GM23338 (cell line): ENCODE measurements around the gene LRP1B. TPM values are rescaled to one million over a fixed set of nuclear protein-coding genes. Genes with fewer than 3 reads are reported as not detected.

ENCODE experiments used
- ATAC-seq: fragments of 200-7000 bp; cut with Tn5 transposase; 3 replicates; pipeline ENCODE4 v1.9.1; 2020
- DNase-seq: peaks from one replicate; pipeline ENCODE4 v3.0.0-alpha.2; 2015; ENCODE audit warnings: low spot score
- H2AFZ ChIP-seq: fragments of 200-600 bp; sonication (generic); 2 replicates; pipeline ENCODE4 v1.8.0; 2016; ENCODE audit warnings: antibody characterized with exemption, mild to moderate bottlenecking, moderate library complexity
- H3F3A ChIP-seq: fragments of 200-600 bp; sonication (generic); replicated peaks from 2 replicates; pipeline ENCODE4 v1.8.0; 2017; ENCODE audit warnings: antibody characterized with exemption, mixed run types, low read depth
- H3K27ac ChIP-seq: fragments of 200-600 bp; sonication (generic); 2 replicates; pipeline ENCODE4 v1.6.1; 2016; ENCODE audit warnings: low read depth
- H3K27me3 ChIP-seq: fragments of 200-600 bp; sonication (generic); 2 replicates; pipeline ENCODE4 v1.8.0; 2016; ENCODE audit warnings: mild to moderate bottlenecking, mixed run types, moderate library complexity; ENCODE audit not compliant: insufficient read depth
- H3K36me3 ChIP-seq: fragments of 200-600 bp; sonication (generic); 2 replicates; pipeline ENCODE4 v1.8.0; 2016; ENCODE audit warnings: mild to moderate bottlenecking; ENCODE audit not compliant: insufficient read depth
- H3K4me1 ChIP-seq: fragments of 200-600 bp; sonication (generic); 2 replicates; pipeline ENCODE4 v1.8.0; 2016; ENCODE audit warnings: mild to moderate bottlenecking, moderate library complexity; ENCODE audit not compliant: insufficient read depth
- H3K4me2 ChIP-seq: fragments of 200-600 bp; sonication (generic); 2 replicates; pipeline ENCODE4 v1.7.1; 2017; ENCODE audit warnings: mixed run types
- H3K4me3 ChIP-seq: fragments of 200-600 bp; sonication (generic); 2 replicates; pipeline ENCODE4 v1.6.1; 2016; ENCODE audit warnings: mixed run types
- H3K79me2 ChIP-seq: fragments of 200-600 bp; sonication (generic); replicated peaks from 2 replicates; pipeline ENCODE4 v1.8.0; 2017; ENCODE audit warnings: mild to moderate bottlenecking; ENCODE audit not compliant: insufficient read depth
- H3K9me2 ChIP-seq: fragments of 200-600 bp; sonication (generic); 2 replicates; pipeline ENCODE4 v1.8.0; 2017; ENCODE audit not compliant: insufficient read depth
- H4K20me1 ChIP-seq: fragments of 200-600 bp; sonication (generic); replicated peaks from 2 replicates; pipeline ENCODE4 v1.8.0; 2017; ENCODE audit warnings: mild to moderate bottlenecking; ENCODE audit not compliant: insufficient read depth
- H3K27ac Mint-ChIP-seq: 2 replicates; pipeline ENCODE4 v1.8.0; 2020; ENCODE audit warnings: inconsistent platforms, mild to moderate bottlenecking, moderate library complexity, mixed read lengths
- H3K27me3 Mint-ChIP-seq: 3 replicates; pipeline ENCODE4 v1.8.0; 2022; ENCODE audit warnings: low read depth, mild to moderate bottlenecking, moderate library complexity, mixed read lengths, inconsistent platforms; ENCODE audit not compliant: insufficient read depth, poor library complexity
- H3K36me3 Mint-ChIP-seq: 3 replicates; pipeline ENCODE4 v1.8.0; 2021; ENCODE audit warnings: low read depth, mild to moderate bottlenecking, inconsistent platforms, moderate library complexity, mixed read lengths
- H3K4me1 Mint-ChIP-seq: 3 replicates; pipeline ENCODE4 v1.8.0; 2020; ENCODE audit warnings: mild to moderate bottlenecking, inconsistent platforms, mixed read lengths
- H3K4me3 Mint-ChIP-seq: 3 replicates; pipeline ENCODE4 v1.8.0; 2021; ENCODE audit warnings: moderate library complexity, mild to moderate bottlenecking, inconsistent platforms, mixed read lengths
- H3K9me3 Mint-ChIP-seq: 3 replicates; pipeline ENCODE4 v1.8.0; 2020; ENCODE audit warnings: moderate library complexity, mild to moderate bottlenecking, inconsistent platforms, mixed read lengths
- CREB1 ChIP-seq: fragments of 250-450 bp; sonication (Bioruptor Pico); IDR thresholded peaks from 2 replicates; pipeline ENCODE4 v1.5.0; 2020; ENCODE audit warnings: low read depth, mild to moderate bottlenecking, moderate library complexity
- CTCF ChIP-seq, 2 experiments: fragments of 200-600 bp in 1 of 2; sonication (generic) in 1 of 2; conservative IDR thresholded peaks; 2 replicates each; pipeline versions ENCODE4 v1.5.1 to v1.6.1; 2016 to 2017; ENCODE audit warnings: antibody characterized with exemption in 2 of 2, low read depth in 2 of 2, mild to moderate bottlenecking in 2 of 2, moderate library complexity in 1 of 2
- EZH2 ChIP-seq: fragments of 200-600 bp; sonication (generic); IDR thresholded peaks from one replicate; pipeline ENCODE4 v1.8.0; 2017; ENCODE audit warnings: antibody characterized with exemption, mild to moderate bottlenecking, low read depth; ENCODE audit not compliant: unreplicated experiment
- EZH2phosphoT487 ChIP-seq: fragments of 200-600 bp; sonication (generic); IDR thresholded peaks from one replicate; pipeline ENCODE4 v1.8.1; 2018; ENCODE audit warnings: antibody characterized with exemption; ENCODE audit not compliant: unreplicated experiment
- JUNB ChIP-seq: IDR thresholded peaks from one replicate; pipeline ENCODE4 v1.6.1; 2016; ENCODE audit warnings: antibody characterized with exemption; ENCODE audit not compliant: unreplicated experiment
- NANOG ChIP-seq: IDR thresholded peaks from 2 replicates; pipeline ENCODE4 v1.6.1; 2016; ENCODE audit warnings: antibody characterized with exemption, borderline replicate concordance
- POLR2AphosphoS5 ChIP-seq: IDR thresholded peaks from 2 replicates; pipeline ENCODE4 v1.6.1; 2016; ENCODE audit warnings: antibody characterized with exemption, low read depth
- REST ChIP-seq: IDR thresholded peaks from one replicate; pipeline ENCODE4 v1.6.1; 2018; ENCODE audit warnings: antibody characterized with exemption; ENCODE audit not compliant: unreplicated experiment
- STAT1 ChIP-seq: IDR thresholded peaks from one replicate; pipeline ENCODE4 v1.6.1; 2016; ENCODE audit warnings: antibody characterized with exemption; ENCODE audit not compliant: unreplicated experiment
- ZNF114 ChIP-seq: fragments of 250-450 bp; sonication (Bioruptor Pico); IDR thresholded peaks from 2 replicates; pipeline ENCODE4 v1.5.0; 2020; ENCODE audit warnings: mild to moderate bottlenecking, moderate library complexity
- ZNF331 ChIP-seq: fragments of 250-450 bp; sonication (Bioruptor Pico); IDR thresholded peaks from 2 replicates; pipeline ENCODE4 v1.5.0; 2020; ENCODE audit warnings: low read depth, mild to moderate bottlenecking, moderate library complexity
- ZNF462 ChIP-seq: fragments of 250-450 bp; sonication (Bioruptor Pico); IDR thresholded peaks from 2 replicates; pipeline ENCODE4 v1.5.0; 2020; ENCODE audit warnings: mild to moderate bottlenecking, moderate library complexity
- polyA plus RNA-seq: library from polyadenylated mRNA; unstranded; fragments of >200 nt; fragmentation: Nextera tagmentation; extraction: Ambion mirVana; gene quantifications from 2 replicates; pipeline ENCODE4 v1.2.1, GENCODE V29; 2016
- total RNA-seq: library from RNA; depleted of rRNA; stranded (reverse); fragments of >200 nt; shearing (Covaris generic); gene quantifications from 2 replicates; pipeline ENCODE4 v1.2.3, GENCODE V29; 2014
- TF ChIP-seq, protein P1 (sequence below): IDR thresholded peaks from 2 replicates; pipeline ENCODE4 v1.6.1; 2016; ENCODE audit warnings: antibody characterized with exemption

Gene LRP1B
- total and polyA plus RNA-seq, 2 experiments from 2014 or later = 0.15 to 0.97 TPM

GRCh38 chr2:140270224-140270623, 1860.6 kb downstream of the LRP1B start:
- H3K4me1 Mint-ChIP-seq = no peaks in the 10 kb centered on the region
- no peaks in the 10 kb centered on the region for H3K9me3 Mint-ChIP-seq
- no peak overlapping the region for H3K27ac ChIP-seq
- no peak overlapping the region for H3K4me3 ChIP-seq
- DNase-seq (no peak), ATAC-seq (no peak)
- H4K20me1 ChIP-seq = no peaks in the 10 kb centered on the region
- H3K4me3 Mint-ChIP-seq = no peak overlapping the region
- H2AFZ ChIP-seq = no peak overlapping the region
- no peaks in the 10 kb centered on the region for H3K36me3 ChIP-seq
- H3K27me3 ChIP-seq = no peaks in the 10 kb centered on the region
- H3K36me3 Mint-ChIP-seq = no peaks in the 10 kb centered on the region
- peaks cover 2% of the 10 kb centered on the region for H3K27me3 Mint-ChIP-seq
- no peak overlapping the region for H3K4me2 ChIP-seq
- no peaks in the 10 kb centered on the region for H3K4me1 ChIP-seq
- no peak overlapping the region for H3K27ac Mint-ChIP-seq
- TF ChIP-seq REST (no peak), JUNB (no peak), EZH2phosphoT487 (no peak), POLR2AphosphoS5 (no peak), ZNF462 (CRISPR knock-in tag) (no peak), ZNF331 (CRISPR knock-in tag) (no peak), ZNF114 (CRISPR knock-in tag) (no peak), STAT1 (no peak), CTCF (conservative IDR thresholded peaks at IDR 0.05; ENCODE audit: low read depth in 2 of 2) (no peak), EZH2 (no peak), CREB1 (CRISPR knock-in tag) (no peak), NANOG (no peak)
- TF ChIP-seq, protein P1, sequence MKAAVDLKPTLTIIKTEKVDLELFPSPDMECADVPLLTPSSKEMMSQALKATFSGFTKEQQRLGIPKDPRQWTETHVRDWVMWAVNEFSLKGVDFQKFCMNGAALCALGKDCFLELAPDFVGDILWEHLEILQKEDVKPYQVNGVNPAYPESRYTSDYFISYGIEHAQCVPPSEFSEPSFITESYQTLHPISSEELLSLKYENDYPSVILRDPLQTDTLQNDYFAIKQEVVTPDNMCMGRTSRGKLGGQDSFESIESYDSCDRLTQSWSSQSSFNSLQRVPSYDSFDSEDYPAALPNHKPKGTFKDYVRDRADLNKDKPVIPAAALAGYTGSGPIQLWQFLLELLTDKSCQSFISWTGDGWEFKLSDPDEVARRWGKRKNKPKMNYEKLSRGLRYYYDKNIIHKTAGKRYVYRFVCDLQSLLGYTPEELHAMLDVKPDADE = no peak
- H3K79me2 ChIP-seq = no peaks in the 10 kb centered on the region
- H3F3A ChIP-seq = no peaks in the 10 kb centered on the region
- H3K9me2 ChIP-seq = no peaks in the 10 kb centered on the region
